GM19025 (cell line): ENCODE results near the gene GAS6.
"Not testable (repeated sequence)": the region's sequence is repeated elsewhere in the genome, so short reads cannot be mapped to it uniquely, and the experiment has no call there.

Source experiments
- ATAC-seq: cut with Tn5 transposase; IDR thresholded peaks from one replicate; pipeline ENCODE4 v1.9.1; 2021; ENCODE audit warnings: mild to moderate bottlenecking, low read depth, moderate library complexity; ENCODE audit not compliant: unreplicated experiment

Gene GAS6

GRCh38 chr13:113863524-113864272, at the start of gene GAS6:
GAS6 (minus strand) TSS chr13:113864076; CDS start chr13:113863920, 156 bp downstream.
- no peak for ATAC-seq

GRCh38 chr13:113913408-113913807, 49.5 kb upstream of the GAS6 start:
- ATAC-seq: not testable (repeated sequence)

- ATAC-seq: no peak
Measured at GRCh38 chr13:113912596-113912995, 48.7 kb upstream of the GAS6 start.

- no peak for ATAC-seq
Measured at GRCh38 chr13:113907635-113908617, 44.0 kb upstream of the GAS6 start.

GRCh38 chr13:113906571-113906970, 42.7 kb upstream of the GAS6 start:
- ATAC-seq: no peak

GRCh38 chr13:113905942-113906341, 42.1 kb upstream of the GAS6 start:
- ATAC-seq: no peak

- no peak for ATAC-seq
Measured at GRCh38 chr13:113905018-113905417, 41.1 kb upstream of the GAS6 start.

- no peak for ATAC-seq
Measured at GRCh38 chr13:113904411-113904810, 40.5 kb upstream of the GAS6 start.

GRCh38 chr13:113903912-113904311, 40.0 kb upstream of the GAS6 start:
- ATAC-seq: no peak

- ATAC-seq: no peak
Measured at GRCh38 chr13:113902986-113903775, 39.3 kb upstream of the GAS6 start.

GRCh38 chr13:113902481-113902880, 38.6 kb upstream of the GAS6 start:
- no peak for ATAC-seq

- no peak for ATAC-seq
Measured at GRCh38 chr13:113901642-113902041, 37.8 kb upstream of the GAS6 start.

- no peak for ATAC-seq
Measured at GRCh38 chr13:113901231-113901630, 37.4 kb upstream of the GAS6 start.

- no peak for ATAC-seq
Measured at GRCh38 chr13:113900646-113901045, 36.8 kb upstream of the GAS6 start.

- ATAC-seq: no peak
Measured at GRCh38 chr13:113898391-113898790, 34.5 kb upstream of the GAS6 start.

GRCh38 chr13:113897966-113898365, 34.1 kb upstream of the GAS6 start:
- no peak for ATAC-seq

- no peak for ATAC-seq
Measured at GRCh38 chr13:113897161-113897560, 33.3 kb upstream of the GAS6 start.

- no peak for ATAC-seq
Measured at GRCh38 chr13:113895436-113895835, 31.6 kb upstream of the GAS6 start.

- no peak for ATAC-seq
Measured at GRCh38 chr13:113890774-113891480, 27.1 kb upstream of the GAS6 start.

GRCh38 chr13:113889467-113889866, 25.6 kb upstream of the GAS6 start:
- no peak for ATAC-seq
